Panc1 (cell line): ENCODE measurements around the gene SHISA9. TPM values are rescaled to one million over a fixed set of nuclear protein-coding genes. Genes with fewer than 3 reads are reported as not detected.

Source experiments
- ATAC-seq: fragments of 200-7000 bp; cut with Tn5 transposase; 2 replicates; pipeline ENCODE4 v1.9.1; 2020; ENCODE audit warnings: mild to moderate bottlenecking, moderate library complexity
- BruUV-seq: library from RNA; stranded (reverse); fragments of 400-500 nt; replicated peaks from 2 replicates; lab custom pipeline; 2021; lab: Mats Ljungman, UMichigan
- CTCF ChIA-PET: fragments of 300-600 bp; sonication (Branson Sonifier 250); formaldehyde crosslinking; loops from one replicate; lab custom pipeline; 2022; ENCODE audit warnings: antibody characterized with exemption; lab: Charles Lee
- POLR2A ChIA-PET: fragments of 300-600 bp; sonication (Branson Sonifier 250); formaldehyde crosslinking; loops from one replicate; lab custom pipeline; 2022; ENCODE audit warnings: antibody characterized with exemption; lab: Charles Lee
- DNase-seq: peaks from one replicate; pipeline ENCODE4 v3.0.0-alpha.2; 2010; ENCODE audit warnings: low read depth, low spot score
- H3K27ac ChIP-seq: 2 replicates; pipeline ENCODE4 v1.5.1; 2011; ENCODE audit warnings: mild to moderate bottlenecking, low read length, inconsistent platforms
- H3K27me3 ChIP-seq: fragments of 200-500 bp; sonication (Bioruptor generic); 2 replicates; pipeline ENCODE4 v1.6.0; 2014; ENCODE audit warnings: low read length, inconsistent platforms; ENCODE audit not compliant: control insufficient read depth, insufficient read depth
- H3K36me3 ChIP-seq: fragments of 200-500 bp; sonication (Bioruptor generic); 2 replicates; pipeline ENCODE4 v1.5.1; 2014; ENCODE audit warnings: inconsistent platforms, mild to moderate bottlenecking, low read length, moderate library complexity; ENCODE audit not compliant: control insufficient read depth, insufficient read depth
- H3K4me1 ChIP-seq: 2 replicates; pipeline ENCODE4 v1.5.1; 2011; ENCODE audit warnings: inconsistent platforms, mild to moderate bottlenecking, low read length, moderate library complexity; ENCODE audit not compliant: control insufficient read depth, insufficient read depth
- H3K4me3 ChIP-seq, 2 experiments: 2 replicates each; pipeline ENCODE4 v1.5.1; 2011 to 2012; ENCODE audit warnings: low read depth in 2 of 2, low read length in 2 of 2, mild to moderate bottlenecking in 2 of 2, inconsistent platforms in 1 of 2, moderate library complexity in 1 of 2
- H3K9me3 ChIP-seq: fragments of 200-500 bp; sonication (Bioruptor generic); 2 replicates; pipeline ENCODE4 v1.5.1; 2014; ENCODE audit warnings: low read depth, mild to moderate bottlenecking, inconsistent platforms, low read length, moderate library complexity; ENCODE audit not compliant: control insufficient read depth, insufficient read depth
- CTCF ChIP-seq: fragments of 450-650 bp; IDR thresholded peaks from 2 replicates; pipeline ENCODE4 v1.5.1; 2017; ENCODE audit warnings: mild to moderate bottlenecking
- POLR2AphosphoS5 ChIP-seq: IDR thresholded peaks from 2 replicates; pipeline ENCODE4 v1.6.1; 2012; ENCODE audit warnings: mild to moderate bottlenecking, low read depth, low read length, moderate library complexity
- REST ChIP-seq, 2 experiments: IDR thresholded peaks; 2 replicates each; pipeline ENCODE4 v1.6.1; 2011 to 2012; ENCODE audit warnings: low read depth in 2 of 2, control low read depth in 1 of 2, low read length in 1 of 2, mild to moderate bottlenecking in 1 of 2, moderate library complexity in 1 of 2; ENCODE audit not compliant: insufficient read depth in 1 of 2
- SIN3A ChIP-seq: IDR thresholded peaks from 2 replicates; pipeline ENCODE4 v1.6.1; 2012; ENCODE audit warnings: low read depth, mild to moderate bottlenecking, low read length, moderate library complexity, borderline replicate concordance; ENCODE audit not compliant: insufficient read depth
- TCF7L2 ChIP-seq: IDR thresholded peaks from 2 replicates; pipeline ENCODE4 v1.6.1; 2011; ENCODE audit warnings: mild to moderate bottlenecking, low read depth, low read length, inconsistent platforms
- in situ Hi-C: cut with HindIII; loops from 2 replicates; pipeline ENCODE4 v1.10.0; 2016; ENCODE audit warnings: low sequenced_read_pairs, low pct_unique_long_range_greater_than_20kb
- intact Hi-C: fragments of 100-400 bp; cut with micrococcal nuclease; formaldehyde crosslinking; loops from one replicate; pipeline ENCODE4 v1.10.0; 2022; ENCODE audit not compliant: unreplicated experiment
- total RNA-seq: library from RNA; stranded (reverse); gene quantifications from one replicate; pipeline ENCODE4 v1.2.1, GENCODE V29; 2021; ENCODE audit not compliant: unreplicated experiment

Gene SHISA9
- total RNA-seq, 1 experiment from 2014 or later: 0.10 TPM

GRCh38 chr16:13171313-13171712, 269.9 kb downstream of the SHISA9 start:
- Histone ChIP-seq H3K27ac (no peak overlapping the region), H3K4me3 (no peak overlapping the region), H3K27me3 (no peaks in the 10 kb centered on the region), H3K9me3 (no peaks in the 10 kb centered on the region), H3K36me3 (no peaks in the 10 kb centered on the region), H3K4me1 (no peaks in the 10 kb centered on the region)
- TF ChIP-seq SIN3A (no peak), TCF7L2 (no peak), POLR2AphosphoS5 (no peak), REST (IDR thresholded peaks at IDR 0.05; ENCODE audit: insufficient read depth in 1 of 2, low read depth in 2 of 2, low read length in 1 of 2) (no peak), CTCF (no peak)
- DNase-seq: no peak
- no peak for ATAC-seq
- ChIA-PET POLR2A (no interaction called here), CTCF (no interaction called here)
- intact Hi-C loops: no loop called here
- in situ Hi-C loops: no loop called here
- no TSS peak for BruUV-seq

- H3K4me1 ChIP-seq: no peaks in the 10 kb centered on the region
- DNase-seq: no peak
- H3K9me3 ChIP-seq: no peaks in the 10 kb centered on the region
- no peak for ATAC-seq
- H3K4me3 ChIP-seq: no peak overlapping the region
- in situ Hi-C loops: no loop called here
- H3K36me3 ChIP-seq: no peaks in the 10 kb centered on the region
- intact Hi-C loops: no loop called here
- ChIA-PET POLR2A (no interaction called here), CTCF (interaction anchor here (0.6 kb wide), 1 partner anchor 156 kb away, joined by 4 read pairs; no protein-coding TSS in a partner anchor)
- no peaks in the 10 kb centered on the region; the same call in 1 of the 2 replicates for H3K27me3 ChIP-seq
- no peak overlapping the region for H3K27ac ChIP-seq
- no TSS peak for BruUV-seq
- TF ChIP-seq REST (IDR thresholded peaks at IDR 0.05; ENCODE audit: insufficient read depth in 1 of 2, low read depth in 2 of 2, low read length in 1 of 2) (no peak), SIN3A (no peak), TCF7L2 (no peak), POLR2AphosphoS5 (no peak), CTCF (no peak)
Measured at GRCh38 chr16:13176711-13177110, 275.3 kb downstream of the SHISA9 start.
